ENCODE results near the gene PITX2. TPM values are rescaled to one million over a fixed set of nuclear protein-coding genes. Genes with fewer than 3 reads are reported as not detected.
"Not testable (repeated sequence)": the region's sequence is repeated elsewhere in the genome, so short reads cannot be mapped to it uniquely, and the experiment has no call there.

Gene PITX2
- total and polyA plus RNA-seq, 5 experiments from 2014 or later = not detected

DNA sequence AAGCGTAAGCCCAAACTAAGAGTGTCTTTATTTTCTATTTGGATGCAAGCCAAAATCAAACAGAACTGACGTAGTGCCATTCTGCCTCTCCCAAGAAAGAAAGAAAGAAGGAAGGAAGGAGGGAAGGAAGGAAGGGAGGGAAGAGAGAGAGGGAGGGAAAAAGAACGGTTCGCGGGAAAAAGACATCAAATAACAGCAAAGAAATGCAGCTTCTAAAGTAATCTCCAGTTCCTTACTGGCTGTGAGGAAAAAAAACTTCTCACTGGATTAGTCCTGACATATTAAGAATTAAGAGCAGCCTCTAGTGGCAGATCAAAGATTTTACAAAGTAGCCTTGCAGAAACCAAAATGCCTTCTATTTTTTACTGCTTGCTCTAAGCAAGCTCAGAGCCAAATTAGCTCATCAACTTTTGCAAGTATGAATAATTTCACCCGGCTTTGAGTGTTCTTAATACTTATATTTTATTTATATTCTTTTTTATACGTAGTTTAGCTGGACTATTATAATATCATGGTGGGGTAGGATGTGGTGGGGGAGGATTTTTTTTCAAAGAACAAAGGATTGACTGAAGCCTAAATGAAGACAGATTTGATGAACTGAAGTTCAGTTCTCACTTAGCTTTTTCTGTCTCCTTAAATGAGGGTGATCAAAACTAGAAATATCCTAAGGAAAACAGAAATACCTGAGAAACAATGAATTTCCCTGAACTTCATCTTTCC, 36.6 kb downstream of the PITX2 start:
- H3K27me3 Mint-ChIP-seq = peaks cover 6 to 26% (median 16%) of the 10 kb centered on the region in 5 donors
- no peak overlapping the region for H3K4me3 Mint-ChIP-seq
- no peaks in the 10 kb centered on the region for H3K4me1 Mint-ChIP-seq
- POLR2A ChIA-PET = no interaction called here
- H3K36me3 Mint-ChIP-seq = no peaks in the 10 kb centered on the region
- peaks cover 0 to 2% (median 0%) of the 10 kb centered on the region in 9 donors for H3K9me3 Mint-ChIP-seq
- no peak for DNase-seq
- ATAC-seq = no peak
- no peak overlapping the region for H3K27ac Mint-ChIP-seq

DNA sequence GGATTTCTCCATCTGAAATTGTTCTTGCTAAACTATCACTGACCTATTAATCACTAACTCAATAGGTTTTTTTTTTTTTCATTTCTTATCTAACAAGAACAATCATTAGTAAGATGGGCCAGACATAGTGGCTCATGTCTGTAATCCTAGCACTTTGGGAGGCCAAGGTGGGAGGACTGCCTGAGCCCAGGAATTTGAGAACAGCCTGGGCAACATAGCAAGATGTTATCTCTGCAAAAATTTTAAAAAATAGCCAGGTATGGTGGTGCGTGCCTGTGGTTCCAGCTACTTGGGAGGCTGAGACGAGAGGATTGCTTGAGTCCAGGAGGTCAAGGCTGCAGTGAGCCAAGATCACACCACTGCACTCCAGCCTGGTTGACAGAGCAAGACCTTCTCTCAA, 46.2 kb downstream of the PITX2 start:
- H3K4me1 Mint-ChIP-seq, H3K36me3 Mint-ChIP-seq, DNase-seq, H3K4me3 Mint-ChIP-seq, POLR2A ChIA-PET, ATAC-seq: not testable (repeated sequence)
- H3K9me3 Mint-ChIP-seq = peaks cover 2 to 36% (median 12%) of the 10 kb centered on the region in 9 donors
- H3K27me3 Mint-ChIP-seq = peaks cover 6 to 13% (median 7%) of the 10 kb centered on the region in 5 donors
- H3K27ac Mint-ChIP-seq = peak overlapping the region in 1 of 10 donors; percentile 10

Other genes starting within 250 kb of the PITX2 start
- not detected for gene ENPEP, start 146.9 kb downstream of the PITX2 start, total RNA-seq
- not detected for gene ENPEP, start 146.9 kb downstream of the PITX2 start, polyA plus RNA-seq

Measured in naive thymus-derived CD8-positive, alpha-beta T cell (primary cell).